ENCODE measurements around the gene RNF125. TPM values are rescaled to one million over a fixed set of nuclear protein-coding genes. Genes with fewer than 3 reads are reported as not detected.
A peak's percentile ranks its signal among the peaks of the same experiment; 100 is the strongest.

RNF125 gene
- polyA plus RNA-seq, 12 donors, result 8.8 to 18.6 (median 12.5) TPM; not detected in 1

GRCh38 chr18:32021756-32022564 lies 3.3 kb downstream of the RNF125 start:
- no peak for DNase-seq

GRCh38 chr18:32025744-32026143 lies 7.1 kb downstream of the RNF125 start:
- DNase-seq, result no peak

- no peak for DNase-seq
Observed at GRCh38 chr18:32026491-32027086, 8.0 kb downstream of the RNF125 start.

- no peak for DNase-seq
Observed at GRCh38 chr18:32029558-32029957, 10.9 kb downstream of the RNF125 start.

GRCh38 chr18:32032609-32033008 lies 14.0 kb downstream of the RNF125 start:
- no peak for DNase-seq

GRCh38 chr18:32036506-32037180 lies 18.0 kb downstream of the RNF125 start:
- no peak for DNase-seq

- no peak for DNase-seq
Observed at GRCh38 chr18:32037616-32038015, 19.0 kb downstream of the RNF125 start.

GRCh38 chr18:32040936-32041335 lies 22.3 kb downstream of the RNF125 start:
- DNase-seq, result no peak

GRCh38 chr18:32042337-32042736 lies 23.7 kb downstream of the RNF125 start:
- DNase-seq, result no peak

GRCh38 chr18:32048507-32049091 lies 30.0 kb downstream of the RNF125 start:
- DNase-seq, result peak; percentile 22

- DNase-seq, result no peak
Observed at GRCh38 chr18:32049393-32050171, 31.0 kb downstream of the RNF125 start.

GRCh38 chr18:32056613-32057358 lies 38.2 kb downstream of the RNF125 start:
- DNase-seq, result no peak

- no peak for DNase-seq
Observed at GRCh38 chr18:32057624-32058165, 39.1 kb downstream of the RNF125 start.

GRCh38 chr18:32060026-32060425 lies 41.4 kb downstream of the RNF125 start:
- no peak for DNase-seq

- DNase-seq, result no peak
Observed at GRCh38 chr18:32067375-32068167, 48.9 kb downstream of the RNF125 start.

GRCh38 chr18:32072321-32072720 lies 53.7 kb downstream of the RNF125 start:
- no peak for DNase-seq

- no peak for DNase-seq
Observed at GRCh38 chr18:32074206-32074605, 55.6 kb downstream of the RNF125 start.

GRCh38 chr18:32078845-32079244 lies 60.2 kb downstream of the RNF125 start:
- no peak for DNase-seq

GRCh38 chr18:32081881-32082280 lies 63.3 kb downstream of the RNF125 start:
- DNase-seq, result no peak

GRCh38 chr18:32083781-32084180 lies 65.2 kb downstream of the RNF125 start:
- DNase-seq, result no peak

All from muscle of arm (tissue), 12 donors.